ENCODE data around the gene PKP2.

PKP2 gene

GRCh38 chr12:32822344-32822743 lies 74.2 kb downstream of the PKP2 start:
- TF ChIP-seq ZFX (IDR thresholded peaks at IDR 0.05) (no peak), CTCF (conservative IDR thresholded peaks at IDR 0.05) (peak; percentile 50)
- no peak overlapping the region for H3K27ac ChIP-seq

GRCh38 chr12:32821710-32822109 lies 74.9 kb downstream of the PKP2 start:
- TF ChIP-seq ZFX (IDR thresholded peaks at IDR 0.05) (no peak), CTCF (conservative IDR thresholded peaks at IDR 0.05) (no peak)
- H3K27ac ChIP-seq = no peak overlapping the region

- TF ChIP-seq CTCF (conservative IDR thresholded peaks at IDR 0.05) = no peak
- no peak for TF ChIP-seq ZFX (IDR thresholded peaks at IDR 0.05)
- H3K27ac ChIP-seq = no peak overlapping the region
Measured at GRCh38 chr12:32821293-32821692, 75.3 kb downstream of the PKP2 start.

- no peak for TF ChIP-seq ZFX (IDR thresholded peaks at IDR 0.05)
- TF ChIP-seq CTCF (conservative IDR thresholded peaks at IDR 0.05) = no peak
- no peak overlapping the region for H3K27ac ChIP-seq
Measured at GRCh38 chr12:32820376-32820931, 76.1 kb downstream of the PKP2 start.

- no peak overlapping the region for H3K27ac ChIP-seq
- TF ChIP-seq CTCF (conservative IDR thresholded peaks at IDR 0.05) = no peak
- TF ChIP-seq ZFX (IDR thresholded peaks at IDR 0.05) = no peak
Measured at GRCh38 chr12:32819424-32819823, 77.2 kb downstream of the PKP2 start.

GRCh38 chr12:32811686-32812392 lies 84.7 kb downstream of the PKP2 start:
- no peak overlapping the region for H3K27ac ChIP-seq

More at GRCh38 chr12:32811686-32812392, 84.7 kb downstream of the PKP2 start:
- no peak for TF ChIP-seq CTCF (conservative IDR thresholded peaks at IDR 0.05)
- no peak for TF ChIP-seq ZFX (IDR thresholded peaks at IDR 0.05)

Data from C4-2B (cell line).